Activated CD8-positive, alpha-beta T cell treated with anti-CD3 and anti-CD28 coated beads for 36 hours (primary cell): Measurements from ENCODE around the gene RNF167. TPM values are rescaled to one million over a fixed set of nuclear protein-coding genes. Genes with fewer than 3 reads are reported as not detected.

Source experiments
- ATAC-seq: fragments of 200-7000 bp; cut with Tn5 transposase; one replicate; pipeline ENCODE4 v1.10.0; 2021; ENCODE audit warnings: mild to moderate bottlenecking, moderate library complexity
- CTCF ChIA-PET: fragments of 350-600 bp; sonication (Branson Sonifier 250); formaldehyde crosslinking; loops from one replicate; lab custom pipeline; 2021; ENCODE audit warnings: antibody characterized with exemption; lab: Charles Lee
- POLR2A ChIA-PET: fragments of 350-600 bp; sonication (Branson Sonifier 250); formaldehyde crosslinking; loops from one replicate; lab custom pipeline; 2021; ENCODE audit warnings: antibody characterized with exemption; lab: Charles Lee
- DNase-seq: peaks from one replicate; pipeline ENCODE4 v3.0.0-alpha.2; 2020
- H3K27ac Mint-ChIP-seq: one replicate; pipeline ENCODE4 v1.8.0; 2021; ENCODE audit warnings: mild to moderate bottlenecking, mixed read lengths
- H3K27me3 Mint-ChIP-seq: one replicate; pipeline ENCODE4 v1.8.0; 2021; ENCODE audit warnings: mixed read lengths
- H3K36me3 Mint-ChIP-seq: one replicate; pipeline ENCODE4 v1.8.0; 2021; ENCODE audit warnings: low read depth, mixed read lengths
- H3K4me1 Mint-ChIP-seq: one replicate; pipeline ENCODE4 v1.8.0; 2021; ENCODE audit warnings: low read depth, mixed read lengths
- H3K4me3 Mint-ChIP-seq: one replicate; pipeline ENCODE4 v1.8.0; 2021; ENCODE audit warnings: mild to moderate bottlenecking, moderate library complexity, mixed read lengths
- H3K9me3 Mint-ChIP-seq: one replicate; pipeline ENCODE4 v1.8.0; 2021; ENCODE audit warnings: mixed read lengths
- CTCF ChIP-seq: fragments of 200-600 bp; IDR thresholded peaks from one replicate; pipeline ENCODE4 v1.8.0; 2022; ENCODE audit warnings: antibody characterized with exemption, mild to moderate bottlenecking
- intact Hi-C: fragments of 100-400 bp; cut with micrococcal nuclease; formaldehyde crosslinking; loops from one replicate; pipeline ENCODE4 v1.10.0; 2022
- total RNA-seq, 2 experiments: library from RNA; stranded (reverse); gene quantifications; one replicate each; pipeline ENCODE4 v1.2.3, GENCODE V29; 2021

Gene RNF167
- total RNA-seq, 2 experiments from 2014 or later, result 144 to 152 TPM

GRCh38 chr17:4933646-4934045 lies 6.4 kb upstream of the RNF167 start:
- H3K27me3 Mint-ChIP-seq, result no peaks in the 10 kb centered on the region
- no peak for TF ChIP-seq CTCF
- H3K9me3 Mint-ChIP-seq, result no peaks in the 10 kb centered on the region
- H3K27ac Mint-ChIP-seq, result no peak overlapping the region
- intact Hi-C loops, result no loop called here
- peaks cover 31% of the 10 kb centered on the region for H3K4me1 Mint-ChIP-seq
- ATAC-seq (no peak), DNase-seq (no peak)
- POLR2A ChIA-PET, result interaction anchor here (1.1 to 1.6 kb wide), 4 partner anchors 9 to 34 kb away, joined by 3 to 5 read pairs (median 4); partner anchors contain the start of genes PFN1 and SPAG7
- H3K4me3 Mint-ChIP-seq, result no peak overlapping the region
- CTCF ChIA-PET, result interaction anchor here (1.3 kb wide), 2 partner anchors 25 to 30 kb away, joined by 6 read pairs; partner anchors contain the start of gene CHRNE
- peaks cover 40% of the 10 kb centered on the region for H3K36me3 Mint-ChIP-seq

- peak; percentile 24 for TF ChIP-seq CTCF
- CTCF ChIA-PET, result interaction anchor here (1.3 to 1.4 kb wide), 3 partner anchors 11 to 31 kb away, joined by 3 to 6 read pairs (median 6); partner anchors contain the start of gene CHRNE
These were observed 5.7 kb upstream of the RNF167 start for GRCh38 chr17:4934173-4934979.

GRCh38 chr17:4935650-4936049 lies 4.4 kb upstream of the RNF167 start:
- no peaks in the 10 kb centered on the region for H3K9me3 Mint-ChIP-seq
- ATAC-seq (no peak), DNase-seq (no peak)
- H3K36me3 Mint-ChIP-seq, result peaks cover 46% of the 10 kb centered on the region
- POLR2A ChIA-PET, result interaction anchor here (1.5 to 5.8 kb wide), 3 partner anchors 10 to 16 kb away, joined by 5 to 19 read pairs (median 9); no protein-coding TSS in a partner anchor
- intact Hi-C loops, result no loop called here
- no peaks in the 10 kb centered on the region for H3K27me3 Mint-ChIP-seq
- H3K4me3 Mint-ChIP-seq, result no peak overlapping the region
- TF ChIP-seq CTCF, result no peak
- CTCF ChIA-PET, result interaction anchor here (1.4 kb wide), 1 partner anchor 12 kb away, joined by 3 read pairs; no protein-coding TSS in a partner anchor
- peaks cover 33% of the 10 kb centered on the region for H3K4me1 Mint-ChIP-seq
- H3K27ac Mint-ChIP-seq, result no peak overlapping the region

More at GRCh38 chr17:4934173-4934979, 5.7 kb upstream of the RNF167 start:
- peaks cover 33% of the 10 kb centered on the region for H3K4me1 Mint-ChIP-seq
- no peak overlapping the region for H3K27ac Mint-ChIP-seq
- ATAC-seq, result peak; percentile 48
- H3K27me3 Mint-ChIP-seq, result no peaks in the 10 kb centered on the region
- no peaks in the 10 kb centered on the region for H3K9me3 Mint-ChIP-seq
- POLR2A ChIA-PET, result interaction anchor here (1.1 to 1.6 kb wide), 4 partner anchors 8 to 33 kb away, joined by 3 to 5 read pairs (median 4); partner anchors contain the start of genes PFN1 and SPAG7
- H3K36me3 Mint-ChIP-seq, result peaks cover 41% of the 10 kb centered on the region
- DNase-seq, result peak; percentile 38
- no peak overlapping the region for H3K4me3 Mint-ChIP-seq
- intact Hi-C loops, result no loop called here

- H3K27ac Mint-ChIP-seq, result peak overlapping the region; percentile 25
- ChIA-PET POLR2A (interaction anchor here (0.8 to 5.8 kb wide), 8 partner anchors 9 to 142 kb away, joined by 3 to 19 read pairs (median 4); partner anchors contain the start of gene ZFP3), CTCF (interaction anchor here (1.2 kb wide), 1 partner anchor 27 kb away, joined by 3 read pairs; no protein-coding TSS in a partner anchor)
- no peak for TF ChIP-seq CTCF
- H3K9me3 Mint-ChIP-seq, result no peaks in the 10 kb centered on the region
- ATAC-seq (no peak), DNase-seq (no peak)
- H3K4me3 Mint-ChIP-seq, result no peak overlapping the region
- H3K27me3 Mint-ChIP-seq, result no peaks in the 10 kb centered on the region
- peaks cover 34% of the 10 kb centered on the region for H3K4me1 Mint-ChIP-seq
- intact Hi-C loops, result no loop called here
- H3K36me3 Mint-ChIP-seq, result peaks cover 48% of the 10 kb centered on the region
These were observed 3.6 kb upstream of the RNF167 start for GRCh38 chr17:4936436-4936835.
